Liver (tissue), 3 donors: Measurements from ENCODE around the gene NCOA4.

Experiments used
- CTCF ChIP-seq: fragments of 150-350 bp; IDR thresholded peaks from 2 replicates; pipeline ENCODE4 v1.5.1; 2017; ENCODE audit warnings: improper control_type of control experiment, low read depth, low read length; ENCODE audit not compliant: missing input control
- HNF4G ChIP-seq: IDR thresholded peaks from 2 replicates; pipeline ENCODE4 v1.6.1; 2016; ENCODE audit warnings: antibody characterized with exemption
- RAD21 ChIP-seq, 2 donors: IDR thresholded peaks; 2 replicates each; pipeline ENCODE4 v1.6.1; 2016; ENCODE audit warnings: antibody characterized with exemption in 2 of 2, mild to moderate bottlenecking in 2 of 2
- REST ChIP-seq: IDR thresholded peaks from 2 replicates; pipeline ENCODE4 v1.6.1; 2016; ENCODE audit warnings: antibody characterized with exemption, mild to moderate bottlenecking
- donor health status: healthy.
- donor health status: healthy.

GRCh38 chr10:46070749-46071148 lies 40.3 kb upstream of the NCOA4 start:
- TF ChIP-seq CTCF, result no peak
- no peak for TF ChIP-seq HNF4G
- no peak for TF ChIP-seq RAD21 (IDR thresholded peaks at IDR 0.05)
- TF ChIP-seq REST, result no peak
